SIG-M5 (cell line): ENCODE measurements around the gene RASSF1.
"Not testable (repeated sequence)": the region's sequence is repeated elsewhere in the genome, so short reads cannot be mapped to it uniquely, and the experiment has no call there.

ENCODE experiments used
- DNase-seq: peaks from one replicate; lab custom pipeline; 2025; lab: John Stamatoyannopoulos, UW

The RASSF1 gene

DNA sequence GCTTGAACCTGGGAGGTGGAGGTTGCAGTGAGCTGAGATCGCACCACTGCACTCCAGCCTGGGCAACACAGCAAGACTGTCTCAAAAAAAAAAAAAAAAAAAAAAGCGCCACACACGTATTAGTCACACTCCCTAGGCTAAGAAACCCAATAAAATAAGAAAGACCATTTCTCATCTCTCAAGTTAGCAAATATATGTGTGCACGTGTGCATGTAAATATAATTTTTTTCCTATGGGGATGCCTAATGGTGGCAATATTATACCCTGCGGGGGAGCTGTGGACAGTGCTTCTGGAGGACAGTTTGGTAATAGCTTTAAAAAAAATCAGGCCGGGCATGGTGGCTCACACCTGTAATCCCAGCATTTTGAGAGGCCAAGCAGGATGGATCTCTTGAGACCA lies 56.5 kb downstream of the RASSF1 start:
- not testable (repeated sequence) for DNase-seq
